Measurements from ENCODE around the gene CD47.

The CD47 gene

GRCh38 chr3:108022256-108023150 is 68.3 kb downstream of the CD47 start:
- DNase-seq, result no peak
- intact Hi-C loops (cut with DNase I), result no loop called here

- intact Hi-C loops (cut with DNase I), result no loop called here
- no peak for DNase-seq
Observed at GRCh38 chr3:108021533-108021932, 69.3 kb downstream of the CD47 start.

- DNase-seq, result no peak
- intact Hi-C loops (cut with DNase I), result no loop called here
Observed at GRCh38 chr3:108021131-108021530, 69.7 kb downstream of the CD47 start.

- no peak for DNase-seq
- intact Hi-C loops (cut with DNase I), result no loop called here
Observed at GRCh38 chr3:108018552-108018951, 72.3 kb downstream of the CD47 start.

GRCh38 chr3:108017587-108017986 is 73.2 kb downstream of the CD47 start:
- intact Hi-C loops (cut with DNase I), result no loop called here
- no peak for DNase-seq

- intact Hi-C loops (cut with DNase I), result no loop called here
- no peak for DNase-seq
Observed at GRCh38 chr3:108014943-108015342, 75.9 kb downstream of the CD47 start.

- intact Hi-C loops (cut with DNase I), result no loop called here
- DNase-seq, result no peak
Observed at GRCh38 chr3:108013141-108014055, 77.4 kb downstream of the CD47 start.

GRCh38 chr3:108012304-108012703 is 78.5 kb downstream of the CD47 start:
- DNase-seq, result no peak
- intact Hi-C loops (cut with DNase I), result no loop called here

- intact Hi-C loops (cut with DNase I), result no loop called here
- DNase-seq, result no peak
Observed at GRCh38 chr3:108011616-108012015, 79.2 kb downstream of the CD47 start.

- intact Hi-C loops (cut with DNase I), result loop anchor here (5.0 kb wide), 1 partner anchor 52 kb away; no protein-coding TSS in a partner anchor
- DNase-seq, result no peak
Observed at GRCh38 chr3:108008931-108009639, 81.7 kb downstream of the CD47 start.

- DNase-seq, result no peak
- intact Hi-C loops (cut with DNase I), result loop anchor here (5.0 kb wide), 1 partner anchor 51 kb away; no protein-coding TSS in a partner anchor
Observed at GRCh38 chr3:108008106-108008505, 82.7 kb downstream of the CD47 start.

GRCh38 chr3:108006881-108007331 is 83.9 kb downstream of the CD47 start:
- intact Hi-C loops (cut with DNase I), result loop anchor here (5.0 kb wide), 1 partner anchor 50 kb away; no protein-coding TSS in a partner anchor
- no peak for DNase-seq

- no peak for DNase-seq
Observed at GRCh38 chr3:108006077-108006771, 84.6 kb downstream of the CD47 start.

GRCh38 chr3:108004647-108005046 is 86.2 kb downstream of the CD47 start:
- intact Hi-C loops (cut with DNase I), result loop anchor here (5.0 kb wide), 1 partner anchor 47 kb away; no protein-coding TSS in a partner anchor
- DNase-seq, result no peak

More at GRCh38 chr3:108006077-108006771, 84.6 kb downstream of the CD47 start:
- intact Hi-C loops (cut with DNase I), result loop anchor here (5.0 kb wide), 1 partner anchor 49 kb away; no protein-coding TSS in a partner anchor

GRCh38 chr3:108001457-108001856 is 89.4 kb downstream of the CD47 start:
- intact Hi-C loops (cut with DNase I), result no loop called here
- no peak for DNase-seq

- intact Hi-C loops (cut with DNase I), result no loop called here
- DNase-seq, result no peak
Observed at GRCh38 chr3:107999215-107999775, 91.5 kb downstream of the CD47 start.

GRCh38 chr3:107997671-107998070 is 93.2 kb downstream of the CD47 start:
- no peak for DNase-seq
- intact Hi-C loops (cut with DNase I), result no loop called here

GRCh38 chr3:107995823-107996222 is 95.0 kb downstream of the CD47 start:
- intact Hi-C loops (cut with DNase I), result no loop called here
- DNase-seq, result no peak

GRCh38 chr3:107994956-107995715 is 95.7 kb downstream of the CD47 start:
- no peak for DNase-seq
- intact Hi-C loops (cut with DNase I), result no loop called here
